DOHH2 (cell line): ENCODE measurements around the gene RAD51B.

Experiments used
- H3F3A ChIP-seq: fragments of 200-600 bp; sonication (generic), shearing (Covaris generic); 2 replicates; pipeline ENCODE4 v1.6.0; 2016; ENCODE audit warnings: antibody characterized with exemption, mild to moderate bottlenecking; ENCODE audit not compliant: control insufficient read depth, insufficient read depth
- H3K27ac ChIP-seq: fragments of 200-600 bp; sonication (generic); 2 replicates; pipeline ENCODE4 v1.5.1; 2014; ENCODE audit warnings: low read depth, mild to moderate bottlenecking, low read length, moderate library complexity
- H3K27me3 ChIP-seq: fragments of 200-600 bp; sonication (generic); 2 replicates; pipeline ENCODE4 v1.6.1; 2014; ENCODE audit warnings: mild to moderate bottlenecking, low read length, mixed read lengths; ENCODE audit not compliant: control insufficient read depth
- H3K36me3 ChIP-seq: fragments of 200-600 bp; sonication (generic); 2 replicates; pipeline ENCODE4 v1.6.1; 2014; ENCODE audit warnings: mild to moderate bottlenecking, low read length, moderate library complexity, mixed read lengths; ENCODE audit not compliant: control insufficient read depth
- H3K4me1 ChIP-seq: fragments of 200-600 bp; sonication (generic); 2 replicates; pipeline ENCODE4 v1.6.1; 2014; ENCODE audit warnings: mild to moderate bottlenecking, low read length, mixed read lengths; ENCODE audit not compliant: control insufficient read depth
- H3K4me2 ChIP-seq: fragments of 200-600 bp; sonication (generic); 2 replicates; pipeline ENCODE4 v1.6.0; 2014; ENCODE audit warnings: mild to moderate bottlenecking, low read length, moderate library complexity
- H3K4me3 ChIP-seq: fragments of 200-600 bp; sonication (generic); 2 replicates; pipeline ENCODE4 v1.5.1; 2014; ENCODE audit warnings: mild to moderate bottlenecking, low read length, mixed read lengths
- H3K79me2 ChIP-seq: fragments of 200-600 bp; sonication (generic); 2 replicates; pipeline ENCODE4 v1.6.1; 2014; ENCODE audit warnings: mild to moderate bottlenecking, low read length, mixed read lengths; ENCODE audit not compliant: control insufficient read depth
- H3K9me2 ChIP-seq: fragments of 200-600 bp; sonication (generic); replicated peaks from 2 replicates; pipeline ENCODE4 v1.6.1; 2014; ENCODE audit warnings: mild to moderate bottlenecking, low read length, mixed read lengths; ENCODE audit not compliant: control insufficient read depth
- H3K9me3 ChIP-seq: fragments of 200-600 bp; sonication (generic); 2 replicates; pipeline ENCODE4 v1.6.1; 2014; ENCODE audit warnings: antibody characterized with exemption, low read length, mixed read lengths; ENCODE audit not compliant: control insufficient read depth, insufficient read depth
- H4K20me1 ChIP-seq: fragments of 200-600 bp; sonication (generic); 2 replicates; pipeline ENCODE4 v1.6.0; 2014; ENCODE audit warnings: low read depth, mild to moderate bottlenecking, antibody characterized with exemption, low read length, moderate library complexity; ENCODE audit not compliant: control insufficient read depth, insufficient read depth
- CTCF ChIP-seq: fragments of 200-600 bp; sonication (generic); IDR thresholded peaks from one replicate; pipeline ENCODE4 v1.5.1; 2014; ENCODE audit warnings: antibody characterized with exemption, mild to moderate bottlenecking, low read depth, low read length; ENCODE audit not compliant: poor library complexity, severe bottlenecking
- EZH2phosphoT487 ChIP-seq: fragments of 200-600 bp; sonication (generic); IDR thresholded peaks from 2 replicates; pipeline ENCODE4 v1.6.1; 2017; ENCODE audit warnings: borderline replicate concordance, mild to moderate bottlenecking, antibody characterized with exemption, low read length, moderate library complexity, mixed read lengths

The RAD51B gene

GRCh38 chr14:68691792-68692118 lies 872.2 kb downstream of the RAD51B start:
- peaks cover 77% of the 10 kb centered on the region for H3K4me1 ChIP-seq
- H4K20me1 ChIP-seq: no peaks in the 10 kb centered on the region
- no peak overlapping the region for H3K4me2 ChIP-seq
- no peaks in the 10 kb centered on the region for H3K36me3 ChIP-seq
- H3F3A ChIP-seq: peaks cover 7% of the 10 kb centered on the region
- H3K27ac ChIP-seq: no peak overlapping the region
- H3K79me2 ChIP-seq: no peaks in the 10 kb centered on the region
- no peaks in the 10 kb centered on the region for H3K27me3 ChIP-seq
- H3K9me2 ChIP-seq: no peaks in the 10 kb centered on the region
- H3K9me3 ChIP-seq: no peaks in the 10 kb centered on the region
- H3K4me3 ChIP-seq: no peak overlapping the region
- TF ChIP-seq EZH2phosphoT487 (no peak), CTCF (no peak)

GRCh38 chr14:68692216-68692615 lies 872.6 kb downstream of the RAD51B start:
- Histone ChIP-seq H3K27ac (no peak overlapping the region), H3K79me2 (no peaks in the 10 kb centered on the region), H3K9me2 (no peaks in the 10 kb centered on the region), H3K27me3 (no peaks in the 10 kb centered on the region), H4K20me1 (no peaks in the 10 kb centered on the region), H3K4me2 (no peak overlapping the region), H3K4me3 (no peak overlapping the region), H3K4me1 (peaks cover 72% of the 10 kb centered on the region), H3K9me3 (no peaks in the 10 kb centered on the region), H3F3A (peaks cover 7% of the 10 kb centered on the region), H3K36me3 (no peaks in the 10 kb centered on the region)
- no peak for TF ChIP-seq CTCF
- TF ChIP-seq EZH2phosphoT487: no peak

GRCh38 chr14:68692916-68693771 lies 873.6 kb downstream of the RAD51B start:
- H3K27me3 ChIP-seq: no peaks in the 10 kb centered on the region
- no peaks in the 10 kb centered on the region for H3K79me2 ChIP-seq

More at GRCh38 chr14:68692916-68693771, 873.6 kb downstream of the RAD51B start:
- H3K4me1 ChIP-seq: peaks cover 70% of the 10 kb centered on the region
- H4K20me1 ChIP-seq: no peaks in the 10 kb centered on the region
- no peak overlapping the region for H3K4me2 ChIP-seq
- peaks cover 6% of the 10 kb centered on the region for H3F3A ChIP-seq
- H3K27ac ChIP-seq: no peak overlapping the region
- no peak overlapping the region for H3K4me3 ChIP-seq
- H3K9me3 ChIP-seq: no peaks in the 10 kb centered on the region
- no peak for TF ChIP-seq CTCF
- TF ChIP-seq EZH2phosphoT487: no peak
- H3K36me3 ChIP-seq: no peaks in the 10 kb centered on the region
- no peaks in the 10 kb centered on the region for H3K9me2 ChIP-seq
